MCF 10A (cell line): ENCODE data around the gene HCRT. TPM values are rescaled to one million over a fixed set of nuclear protein-coding genes. Genes with fewer than 3 reads are reported as not detected.

Source experiments
- BruUV-seq: library from RNA; stranded (reverse); fragments of 400-500 nt; replicated peaks from 2 replicates; lab custom pipeline; 2021; lab: Mats Ljungman, UMichigan
- CTCF ChIA-PET: fragments of 300-600 bp; sonication (Branson Sonifier 250); formaldehyde crosslinking; extraction: SDS; loops from one replicate; lab custom pipeline; 2021; ENCODE audit warnings: antibody characterized with exemption, inconsistent platforms; lab: Yijun Ruan, JAX
- POLR2A ChIA-PET: fragments of 300-600, 350-650 bp; sonication (Branson Sonifier 250); formaldehyde crosslinking; extraction: SDS; loops from one replicate; lab custom pipeline; 2020; ENCODE audit warnings: antibody characterized with exemption, inconsistent platforms; lab: Yijun Ruan, JAX
- DNase-seq: peaks from one replicate; pipeline ENCODE4 v3.0.0-alpha.2; 2018; ENCODE audit not compliant: unreplicated experiment
- H3K27ac Mint-ChIP-seq: one replicate; pipeline ENCODE4 v1.8.0; 2022; ENCODE audit warnings: mild to moderate bottlenecking, low read depth, mixed read lengths; ENCODE audit not compliant: unreplicated experiment
- H3K27me3 Mint-ChIP-seq: one replicate; pipeline ENCODE4 v1.8.0; 2022; ENCODE audit warnings: mixed read lengths; ENCODE audit not compliant: insufficient read depth, unreplicated experiment
- H3K36me3 Mint-ChIP-seq: one replicate; pipeline ENCODE4 v1.8.0; 2022; ENCODE audit warnings: mild to moderate bottlenecking, moderate library complexity, mixed read lengths; ENCODE audit not compliant: insufficient read depth, unreplicated experiment
- H3K4me1 Mint-ChIP-seq: one replicate; pipeline ENCODE4 v1.8.0; 2022; ENCODE audit warnings: mixed read lengths; ENCODE audit not compliant: insufficient read depth, unreplicated experiment
- H3K4me3 Mint-ChIP-seq: one replicate; pipeline ENCODE4 v1.8.0; 2022; ENCODE audit warnings: mild to moderate bottlenecking, moderate library complexity, mixed read lengths; ENCODE audit not compliant: unreplicated experiment
- H3K9me3 Mint-ChIP-seq: one replicate; pipeline ENCODE4 v1.8.0; 2022; ENCODE audit warnings: mixed read lengths; ENCODE audit not compliant: unreplicated experiment
- intact Hi-C: fragments of 100-400 bp; cut with micrococcal nuclease; formaldehyde crosslinking; loops from 2 replicates; pipeline ENCODE4 v1.14.1; 2022
- total RNA-seq: library from RNA; stranded (reverse); gene quantifications from 2 replicates; pipeline ENCODE4 v1.2.3, GENCODE V29; 2022
- TF ChIP-seq, protein P1 (sequence below): fragments of 200-600 bp; IDR thresholded peaks from one replicate; pipeline ENCODE4 v1.8.0; 2022; ENCODE audit warnings: antibody characterized with exemption, mild to moderate bottlenecking; ENCODE audit not compliant: unreplicated experiment

The HCRT gene
- total RNA-seq, 1 experiment from 2014 or later: not detected

DNA sequence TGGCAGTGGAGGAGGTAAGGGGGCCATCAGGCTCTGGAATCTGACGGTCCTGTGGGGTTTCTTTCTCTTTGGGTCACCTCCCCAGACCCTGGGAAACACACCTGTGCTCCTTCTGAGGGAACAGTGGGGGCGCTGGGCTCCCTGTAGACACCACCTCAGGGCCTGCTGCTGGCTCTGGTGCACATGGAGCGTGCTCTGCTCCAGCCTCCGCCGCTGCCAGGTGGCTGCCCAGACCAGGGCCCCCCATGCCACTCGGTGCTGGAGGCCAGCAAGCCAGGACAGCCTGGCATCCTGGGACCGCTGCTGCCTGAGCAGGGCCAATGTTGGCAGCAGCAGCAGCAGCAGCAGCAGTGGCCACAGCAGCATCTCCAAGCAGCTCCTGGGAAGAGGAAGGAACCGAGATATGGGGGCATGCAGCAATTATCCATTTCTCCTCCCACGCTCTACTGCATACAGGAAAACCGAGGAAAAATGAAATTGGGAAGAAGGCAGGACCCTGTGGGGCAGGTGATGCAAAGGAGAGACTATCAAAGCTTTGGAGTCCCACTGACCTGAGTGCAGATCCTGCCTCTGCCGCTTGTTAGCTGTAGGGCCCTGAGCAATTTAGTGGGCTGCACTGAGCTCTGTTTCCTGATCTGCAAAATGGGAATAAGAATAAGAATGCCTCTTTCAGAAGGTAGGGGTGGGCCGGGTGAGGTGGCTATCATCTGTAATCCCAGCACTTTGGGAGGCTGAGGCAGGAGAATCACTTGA lies 8.1 kb upstream of the HCRT start:
- intact Hi-C loops: no loop called here
- Mint-ChIP-seq H3K4me3 (peak overlapping the region; percentile 92), H3K27ac (peak overlapping the region; percentile 79), H3K36me3 (peaks cover 6% of the 10 kb centered on the region), H3K9me3 (no peaks in the 10 kb centered on the region), H3K27me3 (no peaks in the 10 kb centered on the region), H3K4me1 (peaks cover 15% of the 10 kb centered on the region)
- no peak for DNase-seq
- BruUV-seq: no TSS peak
- ChIA-PET POLR2A (interaction anchor here (0.6 to 1.6 kb wide), 5 partner anchors 12 to 374 kb away, joined by 3 to 5 read pairs (median 4); partner anchors contain the start of gene KAT2A), CTCF (interaction anchor here (0.6 to 0.7 kb wide), 3 partner anchors 13 to 732 kb away, joined by 3 to 4 read pairs (median 3); no protein-coding TSS in a partner anchor)
- TF ChIP-seq, protein P1, sequence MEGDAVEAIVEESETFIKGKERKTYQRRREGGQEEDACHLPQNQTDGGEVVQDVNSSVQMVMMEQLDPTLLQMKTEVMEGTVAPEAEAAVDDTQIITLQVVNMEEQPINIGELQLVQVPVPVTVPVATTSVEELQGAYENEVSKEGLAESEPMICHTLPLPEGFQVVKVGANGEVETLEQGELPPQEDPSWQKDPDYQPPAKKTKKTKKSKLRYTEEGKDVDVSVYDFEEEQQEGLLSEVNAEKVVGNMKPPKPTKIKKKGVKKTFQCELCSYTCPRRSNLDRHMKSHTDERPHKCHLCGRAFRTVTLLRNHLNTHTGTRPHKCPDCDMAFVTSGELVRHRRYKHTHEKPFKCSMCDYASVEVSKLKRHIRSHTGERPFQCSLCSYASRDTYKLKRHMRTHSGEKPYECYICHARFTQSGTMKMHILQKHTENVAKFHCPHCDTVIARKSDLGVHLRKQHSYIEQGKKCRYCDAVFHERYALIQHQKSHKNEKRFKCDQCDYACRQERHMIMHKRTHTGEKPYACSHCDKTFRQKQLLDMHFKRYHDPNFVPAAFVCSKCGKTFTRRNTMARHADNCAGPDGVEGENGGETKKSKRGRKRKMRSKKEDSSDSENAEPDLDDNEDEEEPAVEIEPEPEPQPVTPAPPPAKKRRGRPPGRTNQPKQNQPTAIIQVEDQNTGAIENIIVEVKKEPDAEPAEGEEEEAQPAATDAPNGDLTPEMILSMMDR: no peak

DNA sequence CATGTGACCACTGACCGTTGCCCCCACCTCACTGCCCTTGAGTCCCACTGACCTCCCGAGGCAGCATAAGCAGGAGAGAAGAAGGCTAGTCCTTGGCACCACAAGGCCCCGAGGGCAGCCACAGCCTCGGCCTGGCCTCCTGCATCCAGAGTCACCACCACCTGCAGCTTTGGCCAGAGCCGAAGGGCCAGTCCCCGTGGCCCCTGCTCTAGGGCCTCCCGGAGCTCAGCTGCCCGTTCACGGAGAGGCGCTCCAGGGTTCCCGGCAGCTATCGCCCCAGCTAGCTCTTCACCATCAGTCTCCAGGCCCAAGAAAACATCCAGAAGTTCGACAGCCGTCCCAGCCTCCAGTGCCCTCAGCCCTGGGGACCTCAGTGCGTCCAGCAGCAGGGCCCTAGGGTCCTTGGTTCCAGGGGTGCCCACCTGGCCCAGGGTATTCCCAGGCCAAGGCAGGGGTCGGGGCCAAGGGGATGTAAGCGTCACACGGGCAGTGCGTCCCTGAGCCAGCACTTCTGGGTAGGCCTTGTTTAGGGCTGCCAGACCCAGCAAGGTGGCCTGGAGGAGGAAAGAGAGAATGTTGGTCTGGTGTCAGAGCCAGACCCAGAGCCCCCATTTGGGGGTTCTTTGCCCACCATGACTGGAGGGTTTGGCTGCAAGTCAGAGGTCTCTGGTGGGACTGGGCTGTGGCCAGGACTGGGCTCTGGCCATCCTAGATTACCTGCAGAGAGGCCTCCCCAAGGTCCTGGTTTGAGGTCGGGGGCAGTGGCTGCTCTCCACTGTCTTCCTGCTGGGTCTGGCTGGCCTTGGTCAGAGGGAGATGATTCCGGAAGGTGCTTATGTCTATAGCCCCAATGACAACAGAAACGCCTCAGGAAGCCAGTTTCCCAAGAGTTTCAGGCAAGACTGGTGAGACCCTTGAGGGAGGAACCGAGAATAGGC lies 7.2 kb upstream of the HCRT start:
- ChIA-PET POLR2A (no interaction called here), CTCF (interaction anchor here (0.8 kb wide), 1 partner anchor 174 kb away, joined by 3 read pairs; no protein-coding TSS in a partner anchor)
- BruUV-seq: no TSS peak
- Mint-ChIP-seq H3K36me3 (peaks cover 6% of the 10 kb centered on the region), H3K27ac (no peak overlapping the region), H3K4me1 (peaks cover 15% of the 10 kb centered on the region), H3K9me3 (no peaks in the 10 kb centered on the region), H3K27me3 (no peaks in the 10 kb centered on the region), H3K4me3 (no peak overlapping the region)
- DNase-seq: no peak
- intact Hi-C loops: no loop called here
- TF ChIP-seq, protein P1: no peak

DNA sequence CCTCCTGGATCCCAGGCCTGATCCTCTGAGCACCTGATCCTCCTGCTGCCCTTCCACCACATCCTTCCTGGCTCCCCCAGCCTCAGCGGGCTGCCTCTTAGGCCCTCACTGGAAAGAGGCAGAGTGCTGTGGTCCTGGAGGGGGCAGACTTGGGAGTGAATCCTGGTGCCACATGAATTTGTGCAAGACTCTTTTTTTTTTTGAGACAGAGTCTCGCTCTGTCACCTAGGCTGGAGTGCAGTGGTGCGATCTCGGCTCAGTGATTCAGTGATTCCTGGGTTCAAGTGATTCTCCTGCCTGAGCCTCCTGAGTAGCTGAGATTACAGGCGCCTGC lies 6.0 kb upstream of the HCRT start:
- no TSS peak for BruUV-seq
- CTCF ChIA-PET: no interaction called here
- intact Hi-C loops: no loop called here
- POLR2A ChIA-PET: interaction anchor here (0.6 to 1.0 kb wide), 2 partner anchors 20 to 341 kb away, joined by 3 to 4 read pairs; no protein-coding TSS in a partner anchor
- no peaks in the 10 kb centered on the region for H3K27me3 Mint-ChIP-seq
- H3K27ac Mint-ChIP-seq: no peak overlapping the region
- peaks cover 15% of the 10 kb centered on the region for H3K4me1 Mint-ChIP-seq
- H3K36me3 Mint-ChIP-seq: peaks cover 6% of the 10 kb centered on the region
- no peak overlapping the region for H3K4me3 Mint-ChIP-seq
- DNase-seq: no peak
- H3K9me3 Mint-ChIP-seq: no peaks in the 10 kb centered on the region
- TF ChIP-seq, protein P1: no peak
